OCI-LY3 (cell line): ENCODE data around the gene MLEC.

ENCODE experiments used
- H2AFZ ChIP-seq: fragments of 200-600, 300-600 bp; shearing (Covaris generic); 2 replicates; pipeline ENCODE4 v1.6.0; 2014; ENCODE audit warnings: antibody characterized with exemption, low read depth, low read length
- H3K27ac ChIP-seq: fragments of 200-600, 300-600 bp; sonication (generic); 2 replicates; pipeline ENCODE4 v1.5.1; 2014; ENCODE audit warnings: mild to moderate bottlenecking, low read length, moderate library complexity, mixed read lengths
- H3K27me3 ChIP-seq: fragments of 200-600, 300-600 bp; sonication (generic); 2 replicates; pipeline ENCODE4 v1.6.1; 2014; ENCODE audit warnings: low read depth, low read length, mixed read lengths
- H3K36me3 ChIP-seq: fragments of 200-600, 300-600 bp; sonication (generic); replicated peaks from 2 replicates; pipeline ENCODE3; 2014; ENCODE audit warnings: low read depth, low read length, mixed read lengths
- H3K4me1 ChIP-seq: fragments of 300-600, 200-600 bp; sonication (generic); 2 replicates; pipeline ENCODE4 v1.6.1; 2014; ENCODE audit warnings: low read length, mixed read lengths
- H3K4me2 ChIP-seq: fragments of 200-600, 300-600 bp; sonication (generic); 2 replicates; pipeline ENCODE4 v1.6.1; 2014; ENCODE audit warnings: low read length, mixed read lengths
- H3K4me3 ChIP-seq: fragments of 300-600, 200-600 bp; sonication (generic); 2 replicates; pipeline ENCODE4 v1.5.1; 2014; ENCODE audit warnings: antibody characterized with exemption, mild to moderate bottlenecking, low read length, moderate library complexity
- H3K79me2 ChIP-seq: fragments of 300-600, 200-600 bp; shearing (Covaris generic); 2 replicates; pipeline ENCODE4 v1.6.1; 2014; ENCODE audit warnings: mild to moderate bottlenecking, low read length, mixed read lengths
- H3K9ac ChIP-seq: fragments of 300-600, 200-600 bp; shearing (Covaris generic); 2 replicates; pipeline ENCODE4 v1.6.0; 2014; ENCODE audit warnings: mild to moderate bottlenecking, low read length, moderate library complexity
- H3K9me3 ChIP-seq: fragments of 200-600, 300-600 bp; shearing (Covaris generic); 2 replicates; pipeline ENCODE4 v1.6.1; 2014; ENCODE audit warnings: low read length, mixed read lengths; ENCODE audit not compliant: insufficient read depth
- H4K20me1 ChIP-seq: fragments of 200-600, 300-600 bp; sonication (generic); 2 replicates; pipeline ENCODE4 v1.6.1; 2016; ENCODE audit warnings: low read length, mixed read lengths; ENCODE audit not compliant: insufficient read depth
- EZH2phosphoT487 ChIP-seq: fragments of 200-600 bp; shearing (Covaris generic); IDR thresholded peaks from 2 replicates; pipeline ENCODE4 v1.6.1; 2018; ENCODE audit warnings: antibody characterized with exemption, mixed run types, low read depth
- TF ChIP-seq, protein P1 (sequence below): fragments of 200-600, 300-600 bp; sonication (generic); IDR thresholded peaks from 2 replicates; pipeline ENCODE4 v1.5.1; 2014; ENCODE audit warnings: antibody characterized with exemption, low read length, low read depth

MLEC gene

GRCh38 chr12:120744922-120745493 is 58.1 kb downstream of the MLEC start:
- Histone ChIP-seq H3K9me3 (no peaks in the 10 kb centered on the region), H3K4me1 (no peaks in the 10 kb centered on the region), H4K20me1 (no peaks in the 10 kb centered on the region), H2AFZ (no peak overlapping the region), H3K4me3 (no peak overlapping the region), H3K27ac (no peak overlapping the region), H3K79me2 (no peaks in the 10 kb centered on the region), H3K9ac (no peak overlapping the region), H3K4me2 (no peak overlapping the region), H3K36me3 (no peaks in the 10 kb centered on the region), H3K27me3 (no peaks in the 10 kb centered on the region)
- no peak for TF ChIP-seq EZH2phosphoT487
- TF ChIP-seq, protein P1, sequence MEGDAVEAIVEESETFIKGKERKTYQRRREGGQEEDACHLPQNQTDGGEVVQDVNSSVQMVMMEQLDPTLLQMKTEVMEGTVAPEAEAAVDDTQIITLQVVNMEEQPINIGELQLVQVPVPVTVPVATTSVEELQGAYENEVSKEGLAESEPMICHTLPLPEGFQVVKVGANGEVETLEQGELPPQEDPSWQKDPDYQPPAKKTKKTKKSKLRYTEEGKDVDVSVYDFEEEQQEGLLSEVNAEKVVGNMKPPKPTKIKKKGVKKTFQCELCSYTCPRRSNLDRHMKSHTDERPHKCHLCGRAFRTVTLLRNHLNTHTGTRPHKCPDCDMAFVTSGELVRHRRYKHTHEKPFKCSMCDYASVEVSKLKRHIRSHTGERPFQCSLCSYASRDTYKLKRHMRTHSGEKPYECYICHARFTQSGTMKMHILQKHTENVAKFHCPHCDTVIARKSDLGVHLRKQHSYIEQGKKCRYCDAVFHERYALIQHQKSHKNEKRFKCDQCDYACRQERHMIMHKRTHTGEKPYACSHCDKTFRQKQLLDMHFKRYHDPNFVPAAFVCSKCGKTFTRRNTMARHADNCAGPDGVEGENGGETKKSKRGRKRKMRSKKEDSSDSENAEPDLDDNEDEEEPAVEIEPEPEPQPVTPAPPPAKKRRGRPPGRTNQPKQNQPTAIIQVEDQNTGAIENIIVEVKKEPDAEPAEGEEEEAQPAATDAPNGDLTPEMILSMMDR, result no peak

DNA sequence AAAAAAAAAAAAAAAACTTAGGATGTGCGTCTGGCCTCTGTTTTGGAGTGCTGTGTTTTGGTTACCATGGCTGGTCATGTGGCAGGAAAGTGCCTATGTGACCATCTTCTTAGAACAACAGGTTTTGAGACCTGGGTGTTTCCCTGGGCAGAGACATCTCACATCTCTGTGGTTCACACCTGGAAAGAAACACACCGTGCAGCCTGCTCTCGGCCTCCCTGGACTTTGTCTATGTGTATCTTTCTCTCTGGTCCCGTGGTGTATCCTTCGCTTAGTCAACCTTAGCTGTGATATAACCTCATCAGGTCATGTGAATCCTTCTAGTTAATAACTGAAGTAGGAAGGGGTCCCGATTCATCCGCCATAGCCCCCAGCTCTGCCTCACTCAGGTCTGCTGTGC is 61.3 kb downstream of the MLEC start:
- no peak overlapping the region for H3K4me3 ChIP-seq
- H4K20me1 ChIP-seq, result no peaks in the 10 kb centered on the region
- TF ChIP-seq, protein P1, result no peak
- TF ChIP-seq EZH2phosphoT487, result no peak
- H3K9me3 ChIP-seq, result no peaks in the 10 kb centered on the region
- no peaks in the 10 kb centered on the region for H3K27me3 ChIP-seq
- H3K79me2 ChIP-seq, result no peaks in the 10 kb centered on the region
- H3K4me2 ChIP-seq, result no peak overlapping the region
- H3K9ac ChIP-seq, result no peak overlapping the region
- no peak overlapping the region for H3K27ac ChIP-seq
- no peaks in the 10 kb centered on the region for H3K36me3 ChIP-seq
- H3K4me1 ChIP-seq, result no peaks in the 10 kb centered on the region
- no peak overlapping the region for H2AFZ ChIP-seq

DNA sequence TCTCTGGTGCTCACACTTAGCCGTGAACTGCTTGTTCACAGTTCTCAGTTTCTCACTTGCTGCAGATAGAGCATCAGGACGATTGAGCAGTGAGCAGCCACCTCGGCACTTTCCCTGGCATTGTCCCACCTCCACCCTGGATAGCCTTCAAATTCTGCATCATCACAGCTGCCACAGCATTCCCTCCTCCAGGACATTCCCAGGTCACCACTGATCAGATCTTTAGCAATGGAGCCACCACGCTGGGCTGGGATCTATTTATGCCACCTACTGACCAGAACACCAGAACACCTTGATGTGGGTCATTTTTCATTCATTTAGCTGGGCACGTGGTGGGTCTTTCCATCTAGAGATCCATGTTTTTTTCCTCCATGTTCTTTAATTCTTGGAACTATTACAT is 62.3 kb downstream of the MLEC start:
- Histone ChIP-seq H3K4me1 (no peaks in the 10 kb centered on the region), H3K27me3 (no peaks in the 10 kb centered on the region), H3K9me3 (no peaks in the 10 kb centered on the region), H3K4me3 (no peak overlapping the region), H3K4me2 (no peak overlapping the region), H2AFZ (no peak overlapping the region), H3K36me3 (no peaks in the 10 kb centered on the region), H3K79me2 (no peaks in the 10 kb centered on the region), H4K20me1 (no peaks in the 10 kb centered on the region), H3K9ac (no peak overlapping the region), H3K27ac (no peak overlapping the region)
- TF ChIP-seq EZH2phosphoT487, result no peak
- TF ChIP-seq, protein P1, result no peak

DNA sequence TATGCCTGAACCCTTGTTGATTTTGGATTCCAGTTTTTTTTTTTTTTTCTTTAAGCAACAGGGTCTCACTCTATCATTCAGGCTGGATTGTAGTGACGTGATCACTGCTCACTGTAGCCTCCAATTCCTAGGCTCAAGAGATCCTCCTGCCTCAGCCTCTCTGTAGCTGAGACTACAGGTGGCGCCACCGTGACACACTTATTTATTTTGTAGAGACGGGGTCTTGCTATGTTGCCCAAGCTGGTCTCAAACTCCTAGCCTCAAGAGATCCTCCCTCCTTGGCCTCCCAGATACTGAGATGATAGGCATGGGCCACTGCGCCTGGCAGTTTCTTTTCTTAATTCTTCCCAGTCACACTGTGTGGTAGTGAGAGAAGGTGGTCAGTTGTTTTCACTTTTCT is 63.9 kb downstream of the MLEC start:
- H3K79me2 ChIP-seq, result no peaks in the 10 kb centered on the region
- no peak overlapping the region for H3K4me3 ChIP-seq
- no peak overlapping the region for H3K4me2 ChIP-seq
- H3K27me3 ChIP-seq, result no peaks in the 10 kb centered on the region
- H3K9me3 ChIP-seq, result peaks cover 7% of the 10 kb centered on the region; the same call in 1 of the 2 replicates
- H3K4me1 ChIP-seq, result peaks cover 8% of the 10 kb centered on the region
- H2AFZ ChIP-seq, result no peak overlapping the region
- H3K27ac ChIP-seq, result no peak overlapping the region
- H4K20me1 ChIP-seq, result no peaks in the 10 kb centered on the region
- H3K9ac ChIP-seq, result no peak overlapping the region
- H3K36me3 ChIP-seq, result peaks cover 4% of the 10 kb centered on the region
- TF ChIP-seq EZH2phosphoT487, result no peak
- TF ChIP-seq, protein P1, result peak; percentile 36
